Thoracic aorta (tissue), 2 donors: ENCODE results near the gene AP2A1. TPM values are rescaled to one million over a fixed set of nuclear protein-coding genes. Genes with fewer than 3 reads are reported as not detected.

Experiments
- ATAC-seq: fragments of 150-250 bp; one replicate; pipeline ENCODE4 v1.8.0; 2017; ENCODE audit warnings: low read depth; ENCODE audit not compliant: insufficient number of reproducible peaks, low FRiP score
- DNase-seq: peaks from one replicate; pipeline ENCODE4 v3.0.0-alpha.2; 2020; ENCODE audit warnings: low spot score
- H3K27ac ChIP-seq, 2 donors: fragments of 200-600 bp; sonication (generic); 1 replicate in 1 of 2; 2 replicates in 1 of 2; pipeline ENCODE4 v1.5.1; 2016; ENCODE audit warnings: mild to moderate bottlenecking in 2 of 2, moderate library complexity in 2 of 2
- H3K27me3 ChIP-seq: fragments of 200-600 bp; sonication (generic); replicated peaks from 2 replicates; pipeline ENCODE4 v1.6.0; 2016; ENCODE audit warnings: mild to moderate bottlenecking; ENCODE audit not compliant: insufficient read depth
- H3K36me3 ChIP-seq: fragments of 200-600 bp; sonication (generic); one replicate; pipeline ENCODE4 v1.5.1; 2016
- H3K4me1 ChIP-seq, 2 donors: fragments of 200-600 bp; sonication (generic); 1 replicate in 1 of 2; 2 replicates in 1 of 2; pipeline versions ENCODE4 v1.5.1 to v1.6.0; 2016; ENCODE audit warnings: low read depth in 2 of 2, mild to moderate bottlenecking in 1 of 2; ENCODE audit not compliant: control insufficient read depth in 1 of 2
- H3K4me3 ChIP-seq: fragments of 200-600 bp; sonication (generic); 2 replicates; pipeline ENCODE4 v1.5.1; 2016; ENCODE audit warnings: mild to moderate bottlenecking
- H3K9me3 ChIP-seq: fragments of 200-600 bp; sonication (generic); 2 replicates; pipeline ENCODE4 v1.5.1; 2016
- CTCF ChIP-seq: fragments of 200-600 bp; sonication (generic); IDR thresholded peaks from one replicate; pipeline ENCODE4 v1.5.1; 2019; ENCODE audit warnings: antibody characterized with exemption
- total RNA-seq, 2 donors: library from RNA; depleted of rRNA; stranded (reverse); fragments of >200 nt; gene quantifications; one replicate each; pipeline versions ENCODE4 v1.1.0 to v1.2.3, GENCODE V29; 2016

AP2A1 gene
- total RNA-seq, 2 donors from 2014 or later: 81.1 to 89.7 TPM

GRCh38 chr19:49803529-49803856, 36.7 kb downstream of the AP2A1 start:
- DNase-seq: no peak
- Histone ChIP-seq H3K27me3 (no peaks in the 10 kb centered on the region), H3K4me3 (no peak overlapping the region), H3K27ac (no peak overlapping the region), H3K36me3 (peaks cover 43% of the 10 kb centered on the region), H3K9me3 (no peaks in the 10 kb centered on the region), H3K4me1 (peaks cover 0 to 10% of the 10 kb centered on the region in 2 donors)
- no peak for ATAC-seq
- TF ChIP-seq CTCF: no peak

- ATAC-seq (no peak), DNase-seq (no peak)
- Histone ChIP-seq H3K27me3 (no peaks in the 10 kb centered on the region), H3K27ac (no peak overlapping the region), H3K4me3 (no peak overlapping the region), H3K4me1 (peaks cover 5 to 24% of the 10 kb centered on the region in 2 donors), H3K36me3 (peaks cover 21% of the 10 kb centered on the region), H3K9me3 (no peaks in the 10 kb centered on the region)
- no peak for TF ChIP-seq CTCF
Observed at GRCh38 chr19:49805822-49806619, 39.2 kb downstream of the AP2A1 start.

GRCh38 chr19:49806620-49806959, 39.8 kb downstream of the AP2A1 start:
- Histone ChIP-seq H3K36me3 (peaks cover 20% of the 10 kb centered on the region), H3K27me3 (no peaks in the 10 kb centered on the region), H3K27ac (no peak overlapping the region), H3K4me1 (peaks cover 5 to 24% of the 10 kb centered on the region in 2 donors), H3K4me3 (no peak overlapping the region), H3K9me3 (no peaks in the 10 kb centered on the region)
- no peak for TF ChIP-seq CTCF
- DNase-seq (no peak), ATAC-seq (no peak)

- H3K9me3 ChIP-seq: no peaks in the 10 kb centered on the region
- no peak overlapping the region for H3K4me3 ChIP-seq
- no peak for DNase-seq
- H3K4me1 ChIP-seq: peaks cover 5 to 17% of the 10 kb centered on the region in 2 donors
- no peak for TF ChIP-seq CTCF
- H3K36me3 ChIP-seq: peaks cover 20% of the 10 kb centered on the region
- H3K27me3 ChIP-seq: no peaks in the 10 kb centered on the region
- ATAC-seq: no peak
- no peak overlapping the region for H3K27ac ChIP-seq
Observed at GRCh38 chr19:49807058-49807903, 40.5 kb downstream of the AP2A1 start.

- ATAC-seq (no peak), DNase-seq (no peak)
- TF ChIP-seq CTCF: no peak
- no peaks in the 10 kb centered on the region for H3K9me3 ChIP-seq
- H3K27me3 ChIP-seq: no peaks in the 10 kb centered on the region
- peaks cover 8 to 25% of the 10 kb centered on the region in 2 donors for H3K4me1 ChIP-seq
- peak overlapping the region; percentile 95 for H3K4me3 ChIP-seq
- H3K27ac ChIP-seq: peak overlapping the region in 1 of 2 donors; percentile 69
- peaks cover 17% of the 10 kb centered on the region for H3K36me3 ChIP-seq
Observed at GRCh38 chr19:49807904-49808675, 41.3 kb downstream of the AP2A1 start.
